Measurements from ENCODE around the gene CDK5R2. TPM values are rescaled to one million over a fixed set of nuclear protein-coding genes. Genes with fewer than 3 reads are reported as not detected.

CDK5R2 gene
- total and polyA plus RNA-seq, 2 of the 13 experiments (the other 11 are each of a cell fraction or from before 2014, with no cell fraction given): not detected

DNA sequence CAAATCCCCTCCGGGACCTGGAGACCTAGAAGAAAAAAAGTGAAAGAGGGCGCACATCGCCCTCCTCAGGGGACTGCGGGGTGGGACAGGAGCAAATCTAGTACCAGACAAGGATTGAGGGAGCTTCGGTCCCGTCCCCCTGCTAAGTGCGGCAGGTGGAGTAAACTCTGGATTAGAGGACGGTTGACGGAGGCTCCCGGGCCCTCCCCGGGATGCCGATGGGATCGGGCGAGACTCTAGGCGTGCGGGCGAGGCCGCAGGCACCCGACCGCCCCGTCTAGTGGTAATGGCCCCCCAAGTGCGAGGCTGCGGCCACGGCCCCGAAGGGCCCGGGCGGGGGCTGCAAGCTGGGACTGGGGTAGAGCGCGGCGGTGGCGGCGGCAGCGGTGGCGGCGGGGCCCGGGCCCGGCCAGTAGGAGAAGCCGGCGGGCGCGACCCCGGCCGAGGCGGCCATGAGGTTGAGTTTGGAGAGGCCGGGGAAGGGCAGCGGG is 22.0 kb downstream of the CDK5R2 start:
- BruUV-seq (replicated peaks): no TSS peak
- H3K4me2 ChIP-seq (ENCODE audit: low read depth, low read length): peak overlapping the region; percentile 25
- peaks cover 31 to 76% of the 10 kb centered on the region in 2 experiments for H3K27me3 ChIP-seq (ENCODE audit: control insufficient read depth in 1 of 2, insufficient read depth in 2 of 2, low read length in 2 of 2)
- H3K79me2 ChIP-seq (ENCODE audit: insufficient read depth, low read length): no peaks in the 10 kb centered on the region
- no peaks in the 10 kb centered on the region for H3K36me3 ChIP-seq (replicated peaks in 1 of 2; ENCODE audit: control insufficient read depth in 1 of 2, insufficient read depth in 2 of 2, low read length in 2 of 2)
- DNase-seq (ENCODE audit: low spot score) (no peak), FAIRE-seq (no peak), ATAC-seq (peak; percentile 2; the same call in 1 of the 3 replicates)
- ChIA-PET CTCF (ENCODE audit: low intra/inter-chr PET ratio, low total read pairs) (no interaction called here), POLR2A (no interaction called here)
- no peak overlapping the region for H3K9ac ChIP-seq (ENCODE audit: insufficient read depth, low read depth, low read length)
- peak overlapping the region in 1 of 3 experiments; percentile 2; a peak in 1 of 6 replicates for H3K4me3 ChIP-seq (replicated peaks in 1 of 3; ENCODE audit: insufficient read depth in 1 of 3, low read depth in 2 of 3, low read length in 3 of 3)
- H3K4me1 ChIP-seq (ENCODE audit: insufficient read depth, low read length): peaks cover 11% of the 10 kb centered on the region; the same call in 1 of the 2 replicates
- H3K27ac ChIP-seq (ENCODE audit: extremely low read length, insufficient read depth, low read length): no peak overlapping the region
- WGBS (ENCODE audit: low lambda C conversion rate): 16% methylated on average over 8 of the region's 46 CpGs
- in situ Hi-C loops (cut with HindIII; ENCODE audit: extremely low pct_ligation_motif_present, low pct_unique_long_range_greater_than_20kb): no loop called here
- TF ChIP-seq ZNF12 (CRISPR knock-in tag; IDR thresholded peaks at IDR 0.05): no peak
- TF ChIP-seq ZNF101 (CRISPR knock-in tag; IDR thresholded peaks at IDR 0.05; ENCODE audit: borderline replicate concordance, low read depth): no peak
- TF ChIP-seq, protein P1, sequence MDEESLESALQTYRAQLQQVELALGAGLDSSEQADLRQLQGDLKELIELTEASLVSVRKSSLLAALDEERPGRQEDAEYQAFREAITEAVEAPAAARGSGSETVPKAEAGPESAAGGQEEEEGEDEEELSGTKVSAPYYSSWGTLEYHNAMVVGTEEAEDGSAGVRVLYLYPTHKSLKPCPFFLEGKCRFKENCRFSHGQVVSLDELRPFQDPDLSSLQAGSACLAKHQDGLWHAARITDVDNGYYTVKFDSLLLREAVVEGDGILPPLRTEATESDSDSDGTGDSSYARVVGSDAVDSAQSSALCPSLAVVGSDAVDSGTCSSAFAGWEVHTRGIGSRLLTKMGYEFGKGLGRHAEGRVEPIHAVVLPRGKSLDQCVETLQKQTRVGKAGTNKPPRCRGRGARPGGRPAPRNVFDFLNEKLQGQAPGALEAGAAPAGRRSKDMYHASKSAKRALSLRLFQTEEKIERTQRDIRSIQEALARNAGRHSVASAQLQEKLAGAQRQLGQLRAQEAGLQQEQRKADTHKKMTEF (CRISPR knock-in tag; IDR thresholded peaks at IDR 0.05): no peak
- TF ChIP-seq TCF12 (IDR thresholded peaks at IDR 0.05): no peak
- TF ChIP-seq TCF12 (CRISPR knock-in tag; IDR thresholded peaks at IDR 0.05): no peak
- peak; percentile 83; the same call in 1 of the 2 replicates for TF ChIP-seq EZH2 (conservative IDR thresholded peaks at IDR 0.05; ENCODE audit: low read depth, low read length)
- TF ChIP-seq BRCA1 (CRISPR knock-in tag; IDR thresholded peaks at IDR 0.05): no peak
- 0 out of 2 replicates have a peak, but pooled peaks have one; percentile 20 for TF ChIP-seq ZFY (CRISPR knock-in tag; IDR thresholded peaks at IDR 0.05)
- no peak for TF ChIP-seq ZFP90 (CRISPR knock-in tag; IDR thresholded peaks at IDR 0.05; ENCODE audit: borderline replicate concordance)
- TF ChIP-seq ZNF777 (CRISPR knock-in tag; IDR thresholded peaks at IDR 0.05): peak; percentile 54; the same call in 1 of the 2 replicates
- TF ChIP-seq, protein P2, sequence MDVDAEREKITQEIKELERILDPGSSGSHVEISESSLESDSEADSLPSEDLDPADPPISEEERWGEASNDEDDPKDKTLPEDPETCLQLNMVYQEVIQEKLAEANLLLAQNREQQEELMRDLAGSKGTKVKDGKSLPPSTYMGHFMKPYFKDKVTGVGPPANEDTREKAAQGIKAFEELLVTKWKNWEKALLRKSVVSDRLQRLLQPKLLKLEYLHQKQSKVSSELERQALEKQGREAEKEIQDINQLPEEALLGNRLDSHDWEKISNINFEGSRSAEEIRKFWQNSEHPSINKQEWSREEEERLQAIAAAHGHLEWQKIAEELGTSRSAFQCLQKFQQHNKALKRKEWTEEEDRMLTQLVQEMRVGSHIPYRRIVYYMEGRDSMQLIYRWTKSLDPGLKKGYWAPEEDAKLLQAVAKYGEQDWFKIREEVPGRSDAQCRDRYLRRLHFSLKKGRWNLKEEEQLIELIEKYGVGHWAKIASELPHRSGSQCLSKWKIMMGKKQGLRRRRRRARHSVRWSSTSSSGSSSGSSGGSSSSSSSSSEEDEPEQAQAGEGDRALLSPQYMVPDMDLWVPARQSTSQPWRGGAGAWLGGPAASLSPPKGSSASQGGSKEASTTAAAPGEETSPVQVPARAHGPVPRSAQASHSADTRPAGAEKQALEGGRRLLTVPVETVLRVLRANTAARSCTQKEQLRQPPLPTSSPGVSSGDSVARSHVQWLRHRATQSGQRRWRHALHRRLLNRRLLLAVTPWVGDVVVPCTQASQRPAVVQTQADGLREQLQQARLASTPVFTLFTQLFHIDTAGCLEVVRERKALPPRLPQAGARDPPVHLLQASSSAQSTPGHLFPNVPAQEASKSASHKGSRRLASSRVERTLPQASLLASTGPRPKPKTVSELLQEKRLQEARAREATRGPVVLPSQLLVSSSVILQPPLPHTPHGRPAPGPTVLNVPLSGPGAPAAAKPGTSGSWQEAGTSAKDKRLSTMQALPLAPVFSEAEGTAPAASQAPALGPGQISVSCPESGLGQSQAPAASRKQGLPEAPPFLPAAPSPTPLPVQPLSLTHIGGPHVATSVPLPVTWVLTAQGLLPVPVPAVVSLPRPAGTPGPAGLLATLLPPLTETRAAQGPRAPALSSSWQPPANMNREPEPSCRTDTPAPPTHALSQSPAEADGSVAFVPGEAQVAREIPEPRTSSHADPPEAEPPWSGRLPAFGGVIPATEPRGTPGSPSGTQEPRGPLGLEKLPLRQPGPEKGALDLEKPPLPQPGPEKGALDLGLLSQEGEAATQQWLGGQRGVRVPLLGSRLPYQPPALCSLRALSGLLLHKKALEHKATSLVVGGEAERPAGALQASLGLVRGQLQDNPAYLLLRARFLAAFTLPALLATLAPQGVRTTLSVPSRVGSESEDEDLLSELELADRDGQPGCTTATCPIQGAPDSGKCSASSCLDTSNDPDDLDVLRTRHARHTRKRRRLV (CRISPR knock-in tag; IDR thresholded peaks at IDR 0.05): no peak
- TF ChIP-seq ZNF3 (CRISPR knock-in tag; IDR thresholded peaks at IDR 0.05): no peak
- no peak for TF ChIP-seq NFE2L1 (CRISPR knock-in tag; IDR thresholded peaks at IDR 0.05; ENCODE audit: borderline replicate concordance)
- TF ChIP-seq PRMT3 (CRISPR knock-in tag; IDR thresholded peaks at IDR 0.05; ENCODE audit: borderline replicate concordance, low read depth): 0 out of 2 replicates have a peak, but pooled peaks have one; percentile 20
- TF ChIP-seq ZNF17 (CRISPR knock-in tag; IDR thresholded peaks at IDR 0.05): no peak
- no peaks in the 10 kb centered on the region for H3K9me3 ChIP-seq (ENCODE audit: low read length)
- intact Hi-C loops (cut with micrococcal nuclease; ENCODE audit: unreplicated experiment): loop anchor here (10.0 kb wide), 1 partner anchor 117 kb away; no protein-coding TSS in a partner anchor
- H2AFZ ChIP-seq (ENCODE audit: low read length): no peak overlapping the region
- H4K20me1 ChIP-seq (ENCODE audit: insufficient read depth, low read length): peaks cover 10% of the 10 kb centered on the region; the same call in 1 of the 2 replicates
